Breast epithelium (tissue), 3 donors: ENCODE measurements around the gene NQO2.

ENCODE experiments used
- POLR2A ChIP-seq: fragments of 450-650 bp; IDR thresholded peaks from one replicate; pipeline ENCODE4 v1.6.1; 2016; ENCODE audit warnings: antibody characterized with exemption, mild to moderate bottlenecking, moderate library complexity
- POLR2AphosphoS5 ChIP-seq, 3 donors: sonication (generic); formaldehyde crosslinking; IDR thresholded peaks; one replicate each; pipeline ENCODE4 v1.6.1; 2017; ENCODE audit warnings: antibody characterized with exemption in 3 of 3
- TF ChIP-seq, protein P1 (sequence below), 3 donors: fragments of 450-650 bp; IDR thresholded peaks; one replicate each; pipeline ENCODE4 v1.5.1; 2016 to 2017; ENCODE audit warnings: antibody characterized with exemption in 3 of 3, mild to moderate bottlenecking in 3 of 3, moderate library complexity in 3 of 3

DNA sequence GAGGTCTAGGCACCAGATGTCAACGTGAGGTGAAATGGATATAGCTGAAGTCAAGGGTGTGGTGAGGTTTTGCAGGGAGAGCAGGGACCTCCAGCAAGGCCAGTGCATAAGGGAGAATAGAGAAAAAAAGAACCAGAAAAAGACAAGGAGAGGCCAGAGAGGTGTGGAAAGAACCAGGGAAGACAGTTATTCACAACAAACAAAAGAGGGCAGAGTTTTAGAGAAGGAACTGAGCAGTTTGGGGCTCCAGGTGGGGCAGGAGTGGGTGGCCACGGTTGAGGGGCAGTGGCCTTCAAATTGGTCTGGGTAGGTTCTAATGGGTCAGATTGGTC, 11.6 kb upstream of the NQO2 start:
- TF ChIP-seq, protein P1, sequence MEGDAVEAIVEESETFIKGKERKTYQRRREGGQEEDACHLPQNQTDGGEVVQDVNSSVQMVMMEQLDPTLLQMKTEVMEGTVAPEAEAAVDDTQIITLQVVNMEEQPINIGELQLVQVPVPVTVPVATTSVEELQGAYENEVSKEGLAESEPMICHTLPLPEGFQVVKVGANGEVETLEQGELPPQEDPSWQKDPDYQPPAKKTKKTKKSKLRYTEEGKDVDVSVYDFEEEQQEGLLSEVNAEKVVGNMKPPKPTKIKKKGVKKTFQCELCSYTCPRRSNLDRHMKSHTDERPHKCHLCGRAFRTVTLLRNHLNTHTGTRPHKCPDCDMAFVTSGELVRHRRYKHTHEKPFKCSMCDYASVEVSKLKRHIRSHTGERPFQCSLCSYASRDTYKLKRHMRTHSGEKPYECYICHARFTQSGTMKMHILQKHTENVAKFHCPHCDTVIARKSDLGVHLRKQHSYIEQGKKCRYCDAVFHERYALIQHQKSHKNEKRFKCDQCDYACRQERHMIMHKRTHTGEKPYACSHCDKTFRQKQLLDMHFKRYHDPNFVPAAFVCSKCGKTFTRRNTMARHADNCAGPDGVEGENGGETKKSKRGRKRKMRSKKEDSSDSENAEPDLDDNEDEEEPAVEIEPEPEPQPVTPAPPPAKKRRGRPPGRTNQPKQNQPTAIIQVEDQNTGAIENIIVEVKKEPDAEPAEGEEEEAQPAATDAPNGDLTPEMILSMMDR (IDR thresholded peaks at IDR 0.05): no peak
- TF ChIP-seq POLR2A (no peak), POLR2AphosphoS5 (IDR thresholded peaks at IDR 0.05) (no peak)
